ENCODE measurements around the gene SRXN1.

Gene SRXN1

DNA sequence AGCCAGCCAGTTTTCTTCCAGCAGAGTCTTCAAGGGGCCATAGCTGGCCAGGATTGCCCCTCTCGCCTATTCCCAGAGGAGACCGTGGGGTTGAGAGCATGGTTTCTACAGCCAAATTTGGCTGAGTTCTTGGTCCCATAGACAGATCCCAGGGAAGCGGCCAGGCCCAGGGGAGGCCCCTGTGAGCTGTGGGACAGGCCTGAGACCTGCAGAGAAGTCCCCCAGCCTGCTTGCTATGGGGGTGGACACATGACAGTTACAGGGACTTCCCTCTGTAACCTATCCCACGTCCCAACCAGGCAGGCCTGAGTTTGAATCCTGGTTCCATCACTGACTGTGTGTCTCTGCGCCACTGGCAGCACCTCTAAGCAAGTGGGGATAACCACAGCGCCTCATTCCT is 45.5 kb downstream of the SRXN1 start:
- DNase-seq (ENCODE audit: low read depth, low spot score), result no peak

DNA sequence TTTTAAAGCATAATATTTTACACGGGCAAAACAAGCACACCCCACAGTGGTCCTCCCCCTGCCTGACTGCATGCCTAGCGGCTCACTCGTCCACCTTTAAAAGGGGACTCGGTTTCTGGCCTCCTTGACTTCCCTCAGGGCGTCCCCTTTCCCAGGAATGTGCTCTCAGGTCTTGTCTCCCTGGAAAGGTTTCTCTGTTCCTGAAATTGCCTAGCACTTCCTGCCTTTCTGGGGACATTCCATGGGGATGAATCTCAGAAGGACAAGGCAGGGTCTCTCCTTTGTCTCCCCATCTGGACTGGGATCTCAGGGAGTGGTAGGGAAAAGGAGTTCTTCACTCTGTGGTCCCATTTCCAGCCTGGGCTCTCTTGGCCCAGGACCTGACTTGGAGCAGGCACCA is 47.8 kb downstream of the SRXN1 start:
- DNase-seq (ENCODE audit: low read depth, low spot score), result no peak

DNA sequence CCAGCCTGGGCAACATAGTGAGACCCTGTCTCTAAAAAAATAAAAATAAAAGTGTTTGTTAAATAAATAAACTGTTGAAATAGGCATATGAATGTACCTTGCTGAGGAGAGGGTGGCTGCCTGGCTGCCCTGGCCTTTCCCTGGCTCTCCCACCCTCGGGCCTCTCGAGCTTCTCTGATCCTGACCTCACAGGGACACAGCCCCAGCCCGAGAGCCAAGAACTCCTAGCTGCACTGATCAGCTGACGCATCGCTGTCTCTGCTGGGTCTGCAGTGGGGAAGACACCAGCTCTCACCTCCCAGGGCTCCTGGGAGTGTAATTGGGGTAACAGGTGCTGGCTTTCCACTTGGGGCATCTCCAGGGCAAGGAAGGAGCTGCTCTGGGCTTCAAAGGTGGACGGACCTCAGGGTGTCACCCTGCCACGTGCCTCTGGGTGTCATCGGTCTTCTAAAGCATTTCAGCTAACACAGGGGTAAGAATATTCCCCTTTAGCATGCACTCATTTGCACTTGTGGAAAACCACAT is 49.8 kb downstream of the SRXN1 start:
- DNase-seq (ENCODE audit: low read depth, low spot score), result no peak

DNA sequence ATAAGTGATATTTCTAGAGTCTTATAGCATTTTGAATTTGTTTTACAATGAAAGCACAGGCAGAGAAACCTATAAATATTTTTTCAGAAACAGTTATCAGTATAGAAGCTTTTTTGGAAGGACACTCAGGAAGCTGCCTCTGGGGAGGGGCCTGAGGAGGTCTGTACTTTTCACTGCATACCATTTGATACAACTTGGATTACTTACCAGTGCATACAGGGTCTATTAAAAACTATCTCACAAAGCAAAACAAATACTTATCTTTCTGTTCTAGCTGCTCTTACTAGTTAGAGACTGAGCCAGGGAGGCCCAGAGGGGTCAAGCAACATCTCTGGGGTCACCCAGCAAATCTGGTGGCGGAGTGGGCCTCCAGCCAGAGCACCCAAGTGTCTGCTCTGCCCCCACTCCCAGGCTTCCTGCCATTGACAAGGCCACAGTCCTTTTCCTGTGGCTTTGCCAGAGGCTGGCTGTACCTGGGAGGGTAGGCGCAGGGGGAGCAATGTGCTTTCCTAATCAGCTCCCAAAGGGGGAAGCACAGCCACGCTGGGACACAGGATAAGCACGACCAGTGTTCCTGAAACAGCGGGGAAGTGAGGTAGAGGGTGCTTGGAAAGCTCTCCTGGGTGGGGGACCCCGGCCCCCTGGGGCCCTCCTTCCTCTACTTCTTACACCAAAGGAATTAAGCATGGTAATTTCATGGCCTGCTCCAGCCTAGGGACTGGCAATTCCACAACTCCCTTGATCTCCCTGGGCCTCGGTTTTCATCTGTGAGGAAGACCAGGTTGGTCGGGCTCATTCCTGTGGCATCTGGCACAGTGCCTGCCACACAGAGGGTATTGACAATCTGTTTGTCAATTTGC is 50.7 kb downstream of the SRXN1 start:
- no peak for DNase-seq (ENCODE audit: low read depth, low spot score)

DNA sequence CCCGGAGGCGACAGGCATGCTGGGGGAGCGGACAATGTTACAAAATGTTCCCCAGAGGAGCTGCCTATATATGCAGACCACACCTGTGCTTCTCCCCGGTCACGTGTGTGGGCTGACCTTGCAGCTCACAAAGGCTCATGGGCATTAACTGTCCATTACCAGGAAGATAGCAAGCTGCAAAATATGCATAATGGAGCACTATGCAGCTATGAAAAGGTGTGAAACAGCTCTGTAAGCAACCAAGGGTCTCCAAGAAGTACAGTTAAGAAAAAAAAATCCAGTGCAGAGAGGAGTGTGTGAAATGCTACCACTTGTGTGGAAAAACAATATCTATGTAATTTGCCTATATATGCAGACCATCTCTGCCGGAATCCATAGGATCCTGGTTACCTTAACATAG is 52.3 kb downstream of the SRXN1 start:
- no peak for DNase-seq (ENCODE audit: low read depth, low spot score)

DNA sequence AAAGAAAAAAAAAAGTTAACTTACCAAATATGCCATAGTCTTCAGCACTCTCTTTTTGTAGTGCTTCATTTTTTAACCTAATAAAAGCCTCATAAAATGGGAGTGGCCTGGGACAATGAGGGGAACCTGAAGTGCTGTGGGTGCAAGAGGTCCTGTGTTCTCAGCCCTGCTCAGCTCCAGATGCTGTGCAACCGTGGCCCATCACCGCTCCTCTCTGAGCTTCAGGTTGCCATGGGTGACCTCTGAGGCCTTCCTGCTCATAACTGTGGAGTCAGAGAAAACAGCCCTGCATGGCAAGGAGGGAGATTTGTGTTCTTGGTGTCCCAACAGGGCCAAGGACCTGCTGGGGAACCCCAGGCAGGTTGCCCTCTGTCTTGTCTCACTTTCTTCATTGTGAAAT is 52.9 kb downstream of the SRXN1 start:
- no peak for DNase-seq (ENCODE audit: low read depth, low spot score)

DNA sequence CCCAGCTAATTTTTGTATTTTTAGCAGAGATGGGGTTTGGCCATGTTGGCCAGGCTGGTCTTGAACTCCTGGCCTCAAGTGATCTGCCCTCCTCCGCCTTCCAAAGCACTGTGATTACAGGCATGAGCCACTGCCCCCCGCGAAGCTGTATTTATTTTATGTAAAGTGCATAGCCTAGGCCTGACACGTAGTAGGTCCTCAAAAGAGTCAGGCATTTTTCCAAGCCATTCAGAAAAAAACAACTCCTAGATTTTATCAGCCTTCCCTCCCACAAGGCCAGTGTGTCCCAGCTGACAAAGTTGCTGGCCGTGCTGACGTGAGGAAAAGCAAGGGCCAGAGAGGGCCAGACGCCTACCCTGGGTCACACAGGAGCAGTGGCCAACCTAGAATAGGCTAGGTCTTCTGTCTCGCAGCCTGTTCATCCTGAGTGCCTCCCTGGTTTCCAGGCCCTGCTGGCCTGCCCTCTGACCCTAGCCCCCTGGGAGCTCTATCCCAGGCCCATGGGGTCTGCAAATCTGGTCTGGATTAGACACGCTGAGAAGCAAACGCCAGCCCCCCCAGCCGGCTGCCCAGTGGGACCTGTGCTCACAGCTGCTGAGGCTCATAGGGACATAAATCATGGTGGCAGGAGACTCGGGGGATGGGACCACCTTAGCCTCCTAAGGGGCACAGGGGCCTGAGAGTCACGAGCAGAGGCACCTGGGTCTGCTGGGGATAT is 54.7 kb downstream of the SRXN1 start:
- DNase-seq (ENCODE audit: low read depth, low spot score), result no peak

DNA sequence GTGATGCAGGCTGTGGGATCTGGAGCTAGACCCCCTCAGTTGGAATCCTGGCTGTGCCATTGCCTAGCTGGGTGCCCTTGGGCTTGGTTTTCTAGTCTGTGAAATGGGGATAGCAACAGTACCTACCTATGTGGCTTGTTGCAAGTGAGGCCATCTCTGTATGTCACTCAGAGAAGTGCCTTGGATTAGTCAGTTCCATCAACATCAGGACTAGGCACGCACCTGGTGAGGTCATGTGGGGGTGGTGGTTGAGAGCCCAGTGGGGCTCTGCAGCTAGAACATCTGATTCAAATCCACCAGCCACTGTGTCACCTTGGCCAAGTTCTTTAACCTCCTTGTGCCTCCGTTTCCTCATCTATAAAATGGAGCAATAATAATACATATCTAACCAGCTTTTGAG is 55.4 kb downstream of the SRXN1 start:
- no peak for DNase-seq (ENCODE audit: low read depth, low spot score)

All from brain pericyte (primary cell).